H1 (cell line): Measurements from ENCODE around the gene KDR. TPM values are rescaled to one million over a fixed set of nuclear protein-coding genes. Genes with fewer than 3 reads are reported as not detected.

Experiments
- CTCF ChIA-PET: fragments of 300-600 bp; sonication (Branson Sonifier 250); formaldehyde crosslinking; loops from one replicate; lab custom pipeline; 2021; ENCODE audit not compliant: partially characterized antibody; lab: Charles Lee
- POLR2A ChIA-PET: fragments of 300-600 bp; sonication (Branson Sonifier 250); formaldehyde crosslinking; loops from one replicate; lab custom pipeline; 2021; ENCODE audit warnings: inconsistent platforms; ENCODE audit not compliant: partially characterized antibody; lab: Charles Lee
- DNase-seq, 2 experiments: peaks; one replicate each; pipeline versions ENCODE4 v3.0.0 to v3.0.0-alpha.2; 2010 to 2022; ENCODE audit warnings: low spot score in 2 of 2, low read depth in 1 of 2, mixed read lengths in 1 of 2
- FAIRE-seq: peaks from 2 replicates; lab custom pipeline; 2011; peaks lifted over from hg19 to GRCh38; lab: Jason Lieb, UNC
- H2AFZ ChIP-seq: 2 replicates; pipeline ENCODE4 v1.8.1; 2012; ENCODE audit warnings: low read length, inconsistent platforms
- H2AK5ac ChIP-seq: 2 replicates; pipeline ENCODE4 v1.6.1; 2013; ENCODE audit warnings: low read depth, low read length
- H2BK120ac ChIP-seq: replicated peaks from 2 replicates; pipeline ENCODE3; 2013; ENCODE audit warnings: low read depth, low read length, inconsistent platforms
- H2BK12ac ChIP-seq: 2 replicates; pipeline ENCODE4 v1.6.1; 2013; ENCODE audit warnings: low read depth, low read length
- H2BK15ac ChIP-seq: 2 replicates; pipeline ENCODE4 v1.6.1; 2013; ENCODE audit warnings: low read length
- H2BK20ac ChIP-seq: 2 replicates; pipeline ENCODE4 v1.6.1; 2013; ENCODE audit warnings: low read length
- H2BK5ac ChIP-seq: 2 replicates; pipeline ENCODE4 v1.6.1; 2013; ENCODE audit warnings: low read depth, low read length
- H3K14ac ChIP-seq: 2 replicates; pipeline ENCODE4 v1.6.1; 2013; ENCODE audit warnings: inconsistent platforms; ENCODE audit not compliant: insufficient read length
- H3K18ac ChIP-seq: 2 replicates; pipeline ENCODE4 v1.6.1; 2013; ENCODE audit warnings: low read length; ENCODE audit errors: extremely low read depth
- H3K23ac ChIP-seq: 2 replicates; pipeline ENCODE4 v1.6.1; 2013; ENCODE audit warnings: inconsistent platforms; ENCODE audit not compliant: insufficient read length
- H3K23me2 ChIP-seq: 2 replicates; pipeline ENCODE4 v1.6.1; 2013; ENCODE audit warnings: low read depth, low read length
- H3K27ac ChIP-seq: 2 replicates; pipeline ENCODE4 v1.6.1; 2011; ENCODE audit warnings: low read depth, low read length, inconsistent platforms
- H3K27me3 ChIP-seq, 4 experiments: replicated peaks in 1 of 4; 1 replicate in 1 of 4; 2 replicates in 3 of 4; pipeline versions ENCODE4 v1.6.1 to v1.8.1; 2011 to 2013; ENCODE audit warnings: low read length in 3 of 4, mild to moderate bottlenecking in 3 of 4, inconsistent platforms in 2 of 4, mixed read lengths in 2 of 4, moderate library complexity in 1 of 4; ENCODE audit not compliant: control insufficient read depth in 3 of 4, insufficient read depth in 3 of 4; ENCODE audit errors: extremely low read depth in 1 of 4
- H3K36me3 ChIP-seq, 4 experiments: 2 replicates each; pipeline versions ENCODE4 v1.6.1 to v1.8.1; 2011 to 2013; ENCODE audit warnings: mild to moderate bottlenecking in 4 of 4, low read length in 3 of 4, moderate library complexity in 2 of 4, control low read depth in 1 of 4, inconsistent platforms in 1 of 4; ENCODE audit not compliant: insufficient read depth in 4 of 4, control insufficient read depth in 2 of 4
- H3K4ac ChIP-seq: replicated peaks from 2 replicates; pipeline ENCODE3; 2013; ENCODE audit warnings: low read length, low read depth, mixed read lengths, inconsistent platforms; ENCODE audit not compliant: insufficient read length
- H3K4me1 ChIP-seq, 4 experiments: replicated peaks in 1 of 4; 1 replicate in 1 of 4; 2 replicates in 3 of 4; pipeline versions ENCODE4 v1.6.1 to v1.8.1; 2011 to 2013; ENCODE audit warnings: low read length in 3 of 4, inconsistent platforms in 2 of 4, mixed read lengths in 1 of 4; ENCODE audit not compliant: insufficient read depth in 4 of 4, control insufficient read depth in 3 of 4
- H3K4me2 ChIP-seq, 2 experiments: 2 replicates each; pipeline versions ENCODE4 v1.6.1 to v1.8.1; 2011 to 2013; ENCODE audit warnings: low read depth in 2 of 2, low read length in 2 of 2, control low read depth in 1 of 2, inconsistent platforms in 1 of 2, mild to moderate bottlenecking in 1 of 2; ENCODE audit not compliant: insufficient read depth in 1 of 2
- H3K4me3 ChIP-seq, 4 experiments: fragments of 200-600, 300-600 bp in 1 of 4; sonication (generic), shearing (Covaris generic), sonication (Bioruptor Twin) in 1 of 4; 2 replicates each; pipeline versions ENCODE4 v1.5.1 to v1.8.1; 2011 to 2016; ENCODE audit warnings: low read length in 4 of 4, low read depth in 3 of 4, control low read depth in 2 of 4, inconsistent platforms in 2 of 4, mild to moderate bottlenecking in 2 of 4, mixed read lengths in 1 of 4, moderate library complexity in 1 of 4; ENCODE audit not compliant: insufficient read depth in 2 of 4; ENCODE audit errors: extremely low read depth in 1 of 4
- H3K56ac ChIP-seq: replicated peaks from 2 replicates; pipeline ENCODE3; 2013; ENCODE audit warnings: low read depth, mild to moderate bottlenecking, mixed read lengths, low read length, inconsistent platforms; ENCODE audit not compliant: insufficient read length
- H3K79me1 ChIP-seq: 2 replicates; pipeline ENCODE4 v1.6.1; 2013; ENCODE audit warnings: low read depth, low read length, control low read depth
- H3K79me2 ChIP-seq, 2 experiments: 2 replicates each; pipeline versions ENCODE4 v1.6.1 to v1.8.1; 2012 to 2013; ENCODE audit warnings: low read length in 2 of 2, mild to moderate bottlenecking in 2 of 2, inconsistent platforms in 1 of 2; ENCODE audit not compliant: insufficient read depth in 2 of 2, control insufficient read depth in 1 of 2
- H3K9ac ChIP-seq, 4 experiments: replicated peaks in 1 of 4; 1 replicate in 1 of 4; 2 replicates in 3 of 4; pipeline versions ENCODE4 v1.6.1 to v1.8.1; 2011 to 2013; ENCODE audit warnings: low read depth in 3 of 4, low read length in 3 of 4, control low read depth in 2 of 4, mild to moderate bottlenecking in 2 of 4, moderate library complexity in 2 of 4, inconsistent platforms in 1 of 4; ENCODE audit errors: extremely low read depth in 1 of 4
- H3K9me3 ChIP-seq, 2 experiments: 2 replicates each; pipeline versions ENCODE4 v1.6.1 to v1.8.1; 2012 to 2013; ENCODE audit warnings: mild to moderate bottlenecking in 2 of 2, moderate library complexity in 2 of 2, control low read depth in 1 of 2, inconsistent platforms in 1 of 2, low read depth in 1 of 2, low read length in 1 of 2, mixed read lengths in 1 of 2; ENCODE audit not compliant: insufficient read depth in 2 of 2
- H4K20me1 ChIP-seq, 2 experiments: replicated peaks in 1 of 2; 2 replicates each; pipeline versions ENCODE3 to v1.8.1; 2011 to 2013; ENCODE audit warnings: inconsistent platforms in 2 of 2, low read length in 2 of 2, mild to moderate bottlenecking in 1 of 2; ENCODE audit not compliant: insufficient read depth in 2 of 2, control insufficient read depth in 1 of 2
- H4K5ac ChIP-seq: 2 replicates; pipeline ENCODE4 v1.6.1; 2013; ENCODE audit warnings: low read length, low read depth, mixed read lengths, inconsistent platforms; ENCODE audit not compliant: insufficient read length
- H4K8ac ChIP-seq: 2 replicates; pipeline ENCODE4 v1.8.0; 2013; ENCODE audit warnings: mild to moderate bottlenecking, moderate library complexity, low read length, inconsistent platforms; ENCODE audit not compliant: insufficient read depth; ENCODE audit errors: extremely low read depth
- H4K91ac ChIP-seq: replicated peaks from 2 replicates; pipeline ENCODE3; 2013; ENCODE audit warnings: low read length, mixed read lengths, inconsistent platforms; ENCODE audit not compliant: insufficient read length
- ASH2L ChIP-seq: fragments of 200-600, 300-600 bp; sonication (generic); IDR thresholded peaks from one replicate; pipeline ENCODE4 v1.7.1; 2017; ENCODE audit warnings: low read length
- BCL11A ChIP-seq, 2 experiments: IDR thresholded peaks; one replicate each; pipeline ENCODE4 v1.6.1; 2011; ENCODE audit warnings: low read depth in 2 of 2, low read length in 2 of 2, mild to moderate bottlenecking in 2 of 2
- CHD2 ChIP-seq: IDR thresholded peaks from 2 replicates; pipeline ENCODE4 v1.6.1; 2012; ENCODE audit warnings: low read length, improper control_type of control experiment
- CTBP2 ChIP-seq: IDR thresholded peaks from 2 replicates; pipeline ENCODE4 v1.7.0; 2011; ENCODE audit warnings: borderline replicate concordance, mild to moderate bottlenecking, moderate library complexity, mixed read lengths, low read length; ENCODE audit not compliant: insufficient read depth, insufficient read length
- FOSL1 ChIP-seq: IDR thresholded peaks from 2 replicates; pipeline ENCODE4 v1.6.1; 2011; ENCODE audit warnings: mild to moderate bottlenecking, low read depth, low read length, moderate library complexity; ENCODE audit not compliant: insufficient read depth
- HDAC6 ChIP-seq: IDR thresholded peaks from one replicate; pipeline ENCODE4 v1.7.1; 2012; ENCODE audit warnings: low read depth, mild to moderate bottlenecking, inconsistent platforms, low read length, moderate library complexity
- POLR2AphosphoS5 ChIP-seq: IDR thresholded peaks from 2 replicates; pipeline ENCODE4 v1.6.1; 2011; ENCODE audit warnings: low read depth, low read length
- RAD21 ChIP-seq, 2 experiments: IDR thresholded peaks in 1 of 2; conservative IDR thresholded peaks in 1 of 2; 2 replicates each; pipeline ENCODE4 v1.6.1; 2011; ENCODE audit warnings: low read depth in 2 of 2, low read length in 2 of 2, improper control_type of control experiment in 1 of 2, inconsistent platforms in 1 of 2, mild to moderate bottlenecking in 1 of 2, moderate library complexity in 1 of 2
- SAP30 ChIP-seq: fragments of 300-600 bp; sonication (generic); IDR thresholded peaks from 2 replicates; pipeline ENCODE4 v1.7.1; 2012; ENCODE audit warnings: low read length, moderate library complexity, mild to moderate bottlenecking, inconsistent platforms; ENCODE audit not compliant: insufficient read depth, insufficient replicate concordance
- SP2 ChIP-seq: IDR thresholded peaks from 2 replicates; pipeline ENCODE4 v1.6.1; 2012; ENCODE audit warnings: mild to moderate bottlenecking, low read length, inconsistent platforms
- SP4 ChIP-seq: IDR thresholded peaks from 2 replicates; pipeline ENCODE4 v1.6.1; 2012; ENCODE audit warnings: low read length, inconsistent platforms
- YY1 ChIP-seq: IDR thresholded peaks from 2 replicates; pipeline ENCODE4 v1.6.1; 2011; ENCODE audit warnings: low read depth, mild to moderate bottlenecking, low read length
- ZNF274 ChIP-seq: IDR thresholded peaks from 2 replicates; pipeline ENCODE4 v1.7.0; 2012; ENCODE audit warnings: low read length, borderline replicate concordance; ENCODE audit errors: extremely low read depth
- WGBS, 2 experiments: shearing (Covaris generic) in 1 of 2; methylation state at CpG; one replicate each; pipeline versions ENCODE4 v1.1.6 to v1.1.7; 2013 to 2015; ENCODE audit warnings: low lambda C conversion rate in 2 of 2, mixed read lengths in 2 of 2, inconsistent platforms in 1 of 2, low coverage in 1 of 2, missing lambda C conversion rate in 1 of 2; ENCODE audit not compliant: insufficient replicate concordance in 2 of 2, insufficient coverage in 1 of 2, insufficient read length in 1 of 2; ENCODE audit errors: extremely low coverage in 1 of 2, missing lambda C conversion rate in 1 of 2; 5-methylcytosine and 5-hydroxymethylcytosine counted together
- polyA plus RNA-seq, 7 experiments: library from polyadenylated mRNA; depleted of rRNA in 3 of 7; stranded (reverse) in 5 of 7; unstranded in 2 of 7; fragments of >200 nt in 5 of 7; fragments of 200-250 nt in 2 of 7; gene quantifications; 1 replicate in 5 of 7; 2 replicates in 1 of 7; 4 replicates in 1 of 7; pipeline versions ENCODE4 v1.2.1 to v1.2.3, GENCODE V29; 2011 to 2013; ENCODE audit warnings: missing spikeins in 2 of 7, mixed read lengths in 2 of 7
- total RNA-seq: library from RNA; stranded (reverse); fragmentation: NEBNext Ultra II Directional; extraction: Animal tissue kit (Norgen Biotek cat#: 25700); gene quantifications from 2 replicates; pipeline ENCODE4 v1.2.1, GENCODE V29; 2021

Gene KDR
- total and polyA plus RNA-seq, 2 of the 8 experiments (the other 6 are each of a cell fraction or from before 2014, with no cell fraction given): 69.3 to 106 TPM

DNA sequence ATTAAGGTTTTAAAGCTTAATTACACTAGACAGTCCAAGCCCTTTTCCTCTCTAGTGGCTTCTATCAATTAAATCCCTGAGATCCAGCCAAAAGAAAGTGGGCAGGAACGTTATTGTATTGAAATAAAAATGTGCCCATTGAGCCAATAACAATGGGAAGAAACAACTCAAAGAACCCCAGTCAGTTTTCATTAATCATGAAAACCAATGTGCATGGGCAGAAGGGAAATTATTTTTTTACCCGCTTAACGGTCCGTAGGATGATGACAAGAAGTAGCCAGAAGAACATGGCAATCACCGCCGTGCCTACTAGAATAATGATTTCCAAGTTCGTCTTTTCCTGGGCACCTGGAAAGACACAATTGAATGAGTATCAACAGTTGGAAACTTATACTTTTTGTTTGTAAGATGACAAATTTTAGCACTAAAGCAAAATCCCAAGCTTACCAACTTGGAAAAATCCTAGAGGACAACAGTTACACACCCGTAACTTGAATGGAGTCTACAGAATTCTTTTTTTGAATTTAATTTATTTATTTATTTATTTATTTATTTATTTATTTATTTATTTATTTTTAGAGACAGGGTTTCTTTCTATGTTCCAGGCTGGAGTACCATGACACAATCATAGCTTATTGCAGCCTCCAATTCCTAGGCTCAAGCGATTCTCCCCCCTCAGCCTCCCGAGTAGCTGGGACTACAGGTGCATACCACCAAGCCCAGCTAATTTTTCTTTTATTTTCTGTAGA is 26.8 kb downstream of the KDR start:
- H2AK5ac ChIP-seq: no peak overlapping the region
- FAIRE-seq (no peak), DNase-seq (no peak)
- H2BK15ac ChIP-seq: no peak overlapping the region
- H3K56ac ChIP-seq: no peak overlapping the region
- no peak overlapping the region for H3K27ac ChIP-seq
- ChIA-PET CTCF (interaction anchor here (0.8 to 1.4 kb wide), 3 partner anchors 10 to 223 kb away, joined by 3 to 4 read pairs (median 3); no protein-coding TSS in a partner anchor), POLR2A (interaction anchor here (2.1 to 2.4 kb wide), 2 partner anchors 10 to 16 kb away, joined by 5 to 9 read pairs; no protein-coding TSS in a partner anchor)
- no peak overlapping the region for H2BK5ac ChIP-seq
- H3K4me3 ChIP-seq: no peak overlapping the region
- H2BK20ac ChIP-seq: no peak overlapping the region
- H3K79me2 ChIP-seq: no peaks in the 10 kb centered on the region
- no peak overlapping the region for H4K91ac ChIP-seq
- no peak overlapping the region for H2BK12ac ChIP-seq
- no peak overlapping the region for H3K18ac ChIP-seq
- no peaks in the 10 kb centered on the region for H3K27me3 ChIP-seq
- 96% methylated on average over 10 of the region's 10 CpGs; no CpG with 5 or more reads in 1 of the 2 experiments for WGBS, 2 experiments
- peaks cover 51 to 96% (median 83%) of the 10 kb centered on the region in 4 experiments for H3K36me3 ChIP-seq
- no peak overlapping the region for H4K5ac ChIP-seq
- no peaks in the 10 kb centered on the region for H3K79me1 ChIP-seq
- no peaks in the 10 kb centered on the region for H3K9me3 ChIP-seq
- H4K20me1 ChIP-seq: peaks cover 3 to 4% of the 10 kb centered on the region in 2 experiments
- no peaks in the 10 kb centered on the region for H3K4me1 ChIP-seq
- H3K4me2 ChIP-seq: no peak overlapping the region
- H3K9ac ChIP-seq: no peak overlapping the region
- H3K4ac ChIP-seq: no peak overlapping the region
- no peak overlapping the region for H3K14ac ChIP-seq
- H2AFZ ChIP-seq: no peak overlapping the region
- H3K23ac ChIP-seq: no peak overlapping the region
- no peaks in the 10 kb centered on the region for H3K23me2 ChIP-seq
- H2BK120ac ChIP-seq: no peak overlapping the region
- no peak overlapping the region for H4K8ac ChIP-seq
- TF ChIP-seq BCL11A (IDR thresholded peaks at IDR 0.05; ENCODE audit: low read depth in 2 of 2, low read length in 2 of 2) (no peak), CHD2 (no peak), CTBP2 (no peak), POLR2AphosphoS5 (no peak), FOSL1 (no peak), ASH2L (no peak), ZNF274 (no peak), SAP30 (no peak), HDAC6 (no peak), YY1 (no peak), SP2 (no peak), SP4 (no peak), RAD21 (IDR thresholded peaks at IDR 0.05 in 1 of 2, conservative IDR thresholded peaks at IDR 0.05 in 1 of 2; ENCODE audit: low read depth in 2 of 2, low read length in 2 of 2) (no peak)
